Activated T-helper 1 cell treated with anti-CD3 and anti-CD28 coated beads, Interleukin-12 subunit alpha, Interleukin-12 subunit beta, Interleukin-2, Interleukin-4 antibody, amounts not matched to agents 30 ng/mL and 10 ng/mL and 1 ng/mL, durations not matched to agents 14 hours and 24 hours and 36 hours (primary cell): Measurements from ENCODE around the gene VAV2. TPM values are rescaled to one million over a fixed set of nuclear protein-coding genes. Genes with fewer than 3 reads are reported as not detected.

Experiments
- total RNA-seq: library from RNA; stranded (reverse); gene quantifications from 2 replicates; pipeline ENCODE4 v1.2.3, GENCODE V29; 2022

The VAV2 gene
- total RNA-seq, 1 donor from 2014 or later = 5.8 TPM

Other genes with a start within 250 kb of the VAV2 start
- 12.3 and 14.5 TPM in 2 replicates for gene BRD3OS, start 33.2 kb upstream of the VAV2 start, total RNA-seq
- 34.2 and 36.7 TPM in 2 replicates for gene BRD3, start 75.7 kb upstream of the VAV2 start, total RNA-seq
- 65.0 and 71.3 TPM in 2 replicates for gene WDR5, start 143.8 kb upstream of the VAV2 start, total RNA-seq
- gene RNU6ATAC, start 172.2 kb upstream of the VAV2 start, total RNA-seq = 32.2 and 42.6 TPM in 2 replicates